Kidney epithelial cell (primary cell): Measurements from ENCODE around the gene GRK4. TPM values are rescaled to one million over a fixed set of nuclear protein-coding genes. Genes with fewer than 3 reads are reported as not detected.

Experiments
- DNase-seq: peaks from one replicate; pipeline ENCODE4 v3.0.0-alpha.2; 2010; ENCODE audit warnings: low read depth
- H3K27me3 ChIP-seq: 2 replicates; pipeline ENCODE4 v1.6.0; 2011; ENCODE audit warnings: low read length; ENCODE audit not compliant: control insufficient read depth, insufficient read depth
- H3K36me3 ChIP-seq: 2 replicates; pipeline ENCODE4 v1.5.1; 2011; ENCODE audit warnings: low read length; ENCODE audit not compliant: control insufficient read depth, insufficient read depth
- H3K4me3 ChIP-seq: 2 replicates; pipeline ENCODE4 v1.5.1; 2011; ENCODE audit warnings: low read depth, mild to moderate bottlenecking, control low read depth, low read length
- total RNA-seq: library from RNA; depleted of rRNA; stranded (reverse); fragments of >200 nt; gene quantifications from 2 replicates; pipeline ENCODE4 v1.2.3, GENCODE V29; 2015
- TF ChIP-seq, protein P1 (sequence below): IDR thresholded peaks from 2 replicates; pipeline ENCODE4 v1.5.1; 2011; ENCODE audit warnings: mild to moderate bottlenecking, moderate library complexity, low read length, control low read depth, inconsistent platforms; ENCODE audit not compliant: insufficient read depth, poor library complexity, severe bottlenecking

GRK4 gene
- total RNA-seq, 1 donor from 2014 or later, result 6.3 TPM

DNA sequence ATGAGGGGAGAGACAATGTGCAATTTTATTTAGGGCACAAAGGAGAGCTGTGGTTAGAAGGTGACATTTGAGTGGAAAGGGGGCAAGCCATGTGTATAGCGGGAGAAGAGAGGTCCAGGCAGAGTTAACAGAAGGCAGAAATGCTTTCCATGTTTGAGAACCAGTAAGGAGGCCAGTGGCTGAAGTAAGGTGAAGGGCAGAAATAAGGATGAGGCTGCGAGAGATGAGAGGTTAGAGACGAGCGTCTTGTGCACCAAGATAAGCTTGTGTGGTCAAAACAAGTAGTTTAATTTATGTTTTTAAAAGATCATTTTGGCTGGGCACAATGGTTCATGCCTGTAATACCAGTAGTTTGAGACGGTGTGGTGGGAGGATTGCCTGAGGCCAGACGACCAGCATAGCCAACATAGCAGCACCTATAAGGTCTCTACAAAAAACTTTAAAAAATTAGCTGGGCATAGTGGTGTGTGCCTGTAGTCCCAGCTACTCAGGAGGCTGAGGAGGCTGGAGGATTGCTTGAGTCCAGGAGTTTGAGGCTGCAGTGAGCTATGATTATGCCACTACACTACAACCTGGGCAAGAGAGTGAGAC is 119.6 kb downstream of the GRK4 start:
- Histone ChIP-seq H3K36me3 (no peaks in the 10 kb centered on the region), H3K27me3 (no peaks in the 10 kb centered on the region), H3K4me3 (no peak overlapping the region)
- TF ChIP-seq, protein P1, sequence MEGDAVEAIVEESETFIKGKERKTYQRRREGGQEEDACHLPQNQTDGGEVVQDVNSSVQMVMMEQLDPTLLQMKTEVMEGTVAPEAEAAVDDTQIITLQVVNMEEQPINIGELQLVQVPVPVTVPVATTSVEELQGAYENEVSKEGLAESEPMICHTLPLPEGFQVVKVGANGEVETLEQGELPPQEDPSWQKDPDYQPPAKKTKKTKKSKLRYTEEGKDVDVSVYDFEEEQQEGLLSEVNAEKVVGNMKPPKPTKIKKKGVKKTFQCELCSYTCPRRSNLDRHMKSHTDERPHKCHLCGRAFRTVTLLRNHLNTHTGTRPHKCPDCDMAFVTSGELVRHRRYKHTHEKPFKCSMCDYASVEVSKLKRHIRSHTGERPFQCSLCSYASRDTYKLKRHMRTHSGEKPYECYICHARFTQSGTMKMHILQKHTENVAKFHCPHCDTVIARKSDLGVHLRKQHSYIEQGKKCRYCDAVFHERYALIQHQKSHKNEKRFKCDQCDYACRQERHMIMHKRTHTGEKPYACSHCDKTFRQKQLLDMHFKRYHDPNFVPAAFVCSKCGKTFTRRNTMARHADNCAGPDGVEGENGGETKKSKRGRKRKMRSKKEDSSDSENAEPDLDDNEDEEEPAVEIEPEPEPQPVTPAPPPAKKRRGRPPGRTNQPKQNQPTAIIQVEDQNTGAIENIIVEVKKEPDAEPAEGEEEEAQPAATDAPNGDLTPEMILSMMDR, result no peak
- DNase-seq, result no peak

DNA sequence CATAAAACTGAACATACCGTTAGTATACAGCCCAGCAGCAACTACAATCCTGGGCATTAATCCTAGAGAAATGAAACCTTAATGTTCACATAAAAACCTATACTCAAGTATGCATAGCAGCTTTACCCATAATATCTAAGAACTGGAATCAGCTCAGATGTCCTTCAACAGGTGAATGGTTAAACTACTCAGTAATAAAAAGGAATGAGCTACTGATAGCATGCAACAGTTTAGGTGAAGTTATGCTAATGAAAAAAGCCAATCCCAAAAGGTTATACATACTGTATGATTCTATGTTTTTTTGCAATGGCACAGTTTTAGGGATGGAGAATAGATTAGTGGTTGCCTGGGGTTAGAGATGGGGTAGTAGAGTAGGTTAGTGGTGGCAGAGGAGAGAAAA is 120.4 kb downstream of the GRK4 start:
- H3K4me3 ChIP-seq, result no peak overlapping the region
- no peak for DNase-seq
- H3K27me3 ChIP-seq, result no peaks in the 10 kb centered on the region
- TF ChIP-seq, protein P1, result no peak
- no peaks in the 10 kb centered on the region for H3K36me3 ChIP-seq

DNA sequence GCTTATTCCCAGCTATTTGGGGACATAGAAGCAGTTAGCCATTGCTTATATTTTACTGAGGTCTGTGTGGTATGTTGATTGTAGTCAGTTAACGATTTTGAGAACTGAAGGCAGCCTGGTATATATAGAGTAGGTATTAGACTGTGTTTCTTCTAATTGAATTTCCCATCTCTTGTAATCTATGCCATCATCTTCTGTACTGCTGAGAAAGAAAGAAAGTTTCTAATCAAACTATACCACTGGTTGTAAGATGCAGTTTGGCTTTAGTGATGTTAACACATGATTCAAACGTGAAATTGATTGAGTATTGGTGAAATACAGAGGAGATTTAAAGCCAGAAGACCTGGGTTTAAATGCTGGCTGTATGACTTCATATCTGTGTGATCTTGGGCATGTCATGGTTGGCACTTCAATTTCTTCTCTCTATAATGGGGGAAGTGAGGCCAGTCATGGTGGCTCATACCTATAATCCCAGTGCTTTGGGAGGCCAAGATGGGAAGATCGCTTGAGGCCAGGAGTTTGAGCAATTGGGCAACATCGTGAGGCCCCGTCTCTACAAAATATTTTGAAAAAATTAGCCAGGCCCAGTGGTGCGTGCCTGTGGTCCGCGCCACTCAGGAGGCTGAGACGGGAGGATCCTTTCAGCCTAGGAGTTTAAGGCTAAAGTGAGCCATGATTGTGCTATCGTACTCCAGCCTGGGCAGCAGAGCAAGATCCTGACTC is 122.7 kb downstream of the GRK4 start:
- DNase-seq, result no peak
- Histone ChIP-seq H3K4me3 (no peak overlapping the region), H3K27me3 (no peaks in the 10 kb centered on the region), H3K36me3 (no peaks in the 10 kb centered on the region)
- TF ChIP-seq, protein P1, result no peak

DNA sequence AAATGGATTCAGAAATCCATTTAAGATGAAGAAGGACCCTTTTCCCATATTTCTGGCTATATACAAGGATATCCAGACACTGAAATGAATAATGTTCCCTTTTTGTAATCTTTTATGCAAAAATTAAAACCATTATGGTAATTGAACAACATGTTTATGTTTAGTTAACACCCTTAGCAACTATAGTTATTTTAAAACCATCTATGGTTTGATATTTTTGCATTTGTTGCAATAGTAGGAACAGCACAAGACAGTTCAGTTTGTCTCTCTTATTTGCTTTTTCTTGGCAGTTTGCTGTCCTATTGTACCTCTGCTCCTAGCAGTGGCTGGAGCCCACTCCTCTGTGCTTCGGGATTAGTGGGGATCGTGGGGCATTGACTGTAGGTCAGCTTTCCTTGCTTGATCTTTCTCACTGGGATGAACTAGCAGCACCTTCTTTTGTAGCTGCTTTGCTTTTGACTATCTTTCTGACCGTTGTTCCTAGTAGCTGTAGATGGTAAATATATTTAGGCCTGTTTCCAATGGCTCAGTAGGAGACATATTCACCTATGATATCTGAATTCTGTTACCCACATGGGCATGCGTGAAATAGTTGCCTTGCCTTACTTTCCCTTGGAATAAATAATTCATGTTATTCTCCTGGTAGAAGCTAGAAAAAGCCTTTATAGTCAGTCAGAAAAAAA is 123.9 kb downstream of the GRK4 start:
- no peaks in the 10 kb centered on the region for H3K36me3 ChIP-seq
- TF ChIP-seq, protein P1, result no peak

More for the DNA sequence above, 123.9 kb downstream of the GRK4 start:
- no peak for DNase-seq
- Histone ChIP-seq H3K4me3 (no peak overlapping the region), H3K27me3 (no peaks in the 10 kb centered on the region)

Other genes starting within 250 kb of the GRK4 start
- 76.8 and 87.8 TPM in 2 replicates for gene TNIP2, start 207.2 kb upstream of the GRK4 start, total RNA-seq
- gene SH3BP2, start 170.5 kb upstream of the GRK4 start, total RNA-seq, result 56.1 and 62.7 TPM in 2 replicates
- gene ADD1, start 119.7 kb upstream of the GRK4 start, total RNA-seq, result 132 and 142 TPM in 2 replicates
- gene NOP14, start 165 bp upstream of the GRK4 start, total RNA-seq, result 35.2 and 35.4 TPM in 2 replicates
- gene HTT-AS, start 111.0 kb downstream of the GRK4 start, total RNA-seq, result not detected in 2 replicates
- gene HTT, start 111.1 kb downstream of the GRK4 start, total RNA-seq, result 43.8 and 72.6 TPM in 2 replicates